GM18873 (cell line): ENCODE measurements around the gene SERTAD2.

Experiments used
- ATAC-seq: cut with Tn5 transposase; IDR thresholded peaks from one replicate; pipeline ENCODE4 v1.9.1; 2021; ENCODE audit warnings: mild to moderate bottlenecking, moderate library complexity, moderate number of reproducible peaks; ENCODE audit not compliant: unreplicated experiment, low FRiP score

SERTAD2 gene, protein sequence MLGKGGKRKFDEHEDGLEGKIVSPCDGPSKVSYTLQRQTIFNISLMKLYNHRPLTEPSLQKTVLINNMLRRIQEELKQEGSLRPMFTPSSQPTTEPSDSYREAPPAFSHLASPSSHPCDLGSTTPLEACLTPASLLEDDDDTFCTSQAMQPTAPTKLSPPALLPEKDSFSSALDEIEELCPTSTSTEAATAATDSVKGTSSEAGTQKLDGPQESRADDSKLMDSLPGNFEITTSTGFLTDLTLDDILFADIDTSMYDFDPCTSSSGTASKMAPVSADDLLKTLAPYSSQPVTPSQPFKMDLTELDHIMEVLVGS

DNA sequence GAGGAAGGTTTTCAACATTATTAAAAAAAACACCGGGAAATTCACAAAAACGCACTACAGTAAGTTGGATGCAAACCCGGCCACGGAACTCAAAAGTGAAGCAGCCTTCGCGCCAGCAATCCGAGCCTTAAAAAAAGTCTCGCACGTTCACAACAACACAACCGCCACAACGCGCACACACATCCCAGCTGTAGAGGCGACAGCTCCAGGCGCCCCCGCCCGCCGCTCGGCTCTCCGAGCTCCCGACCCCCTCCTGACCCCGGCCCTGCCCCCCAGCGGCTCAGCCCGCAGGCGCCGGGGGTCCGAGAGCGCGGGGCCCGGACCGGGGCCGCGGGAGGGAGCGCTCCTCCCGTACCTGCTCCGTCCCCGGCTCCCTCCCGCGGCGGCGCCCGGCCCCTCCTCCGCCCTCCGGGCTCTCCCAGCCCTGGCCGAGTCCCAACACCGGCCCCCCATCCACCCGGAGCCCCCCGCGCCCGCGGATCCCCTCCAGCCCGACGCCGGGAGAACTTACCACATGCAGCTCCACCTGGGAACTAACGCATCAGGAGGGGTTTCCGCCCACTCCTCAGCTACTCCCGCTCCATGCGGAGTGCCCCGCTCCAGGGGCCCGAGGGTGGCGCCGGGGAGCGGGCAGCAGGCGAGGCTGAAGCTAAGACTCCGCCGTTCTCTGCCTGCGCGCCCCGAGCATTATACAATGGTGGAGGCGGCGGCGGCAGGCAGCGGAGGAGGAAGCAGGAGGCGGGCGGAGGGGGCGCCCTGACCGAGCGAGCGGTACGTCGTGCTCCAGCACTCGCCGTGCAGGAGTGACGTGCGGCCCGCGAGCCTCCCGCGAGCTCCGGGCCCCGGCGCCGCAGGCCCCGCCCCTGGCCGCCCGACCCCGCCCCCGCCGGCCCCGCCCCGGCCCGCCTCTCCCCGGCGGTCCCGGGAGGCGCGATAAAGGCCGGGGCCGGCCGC is at the start of gene SERTAD2:
TSS of gene SERTAD2 (minus strand) at position 805 of the 954 bp plus-strand sequence. CDS start 17,042 bp downstream, outside the sequence.
- ATAC-seq: peak; percentile 46

DNA sequence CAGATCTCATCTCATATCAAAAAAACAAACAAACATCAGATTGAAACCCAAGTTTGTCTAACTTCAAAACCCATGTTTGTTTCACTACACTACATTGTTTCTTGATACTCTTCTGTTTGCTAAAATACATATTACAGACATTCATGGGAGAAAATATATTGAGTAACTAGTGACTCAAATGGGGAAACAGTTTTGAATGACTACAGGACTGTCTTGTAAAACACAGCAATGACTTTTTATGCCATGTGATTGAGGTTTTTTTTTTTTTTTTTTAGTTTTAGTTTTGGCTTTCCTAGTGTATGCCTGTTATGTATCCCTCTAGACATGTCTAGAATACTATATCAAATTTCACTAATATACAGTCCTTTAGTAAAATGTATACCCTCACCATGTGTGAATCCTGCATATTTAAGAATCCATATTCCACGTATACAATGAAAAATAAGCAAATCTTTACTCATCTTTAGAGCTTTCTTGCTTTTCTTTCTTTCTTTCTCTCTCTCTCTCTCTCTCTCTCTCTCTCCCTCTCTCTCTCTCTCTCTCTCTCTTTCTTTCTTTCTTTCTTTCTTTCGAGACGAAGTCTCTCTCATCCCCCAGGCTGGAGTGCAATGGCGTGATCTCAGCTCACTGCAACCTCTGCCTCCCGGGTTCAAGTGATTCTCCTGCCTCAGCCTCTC is 46.6 kb upstream of the SERTAD2 start:
- ATAC-seq: no peak

DNA sequence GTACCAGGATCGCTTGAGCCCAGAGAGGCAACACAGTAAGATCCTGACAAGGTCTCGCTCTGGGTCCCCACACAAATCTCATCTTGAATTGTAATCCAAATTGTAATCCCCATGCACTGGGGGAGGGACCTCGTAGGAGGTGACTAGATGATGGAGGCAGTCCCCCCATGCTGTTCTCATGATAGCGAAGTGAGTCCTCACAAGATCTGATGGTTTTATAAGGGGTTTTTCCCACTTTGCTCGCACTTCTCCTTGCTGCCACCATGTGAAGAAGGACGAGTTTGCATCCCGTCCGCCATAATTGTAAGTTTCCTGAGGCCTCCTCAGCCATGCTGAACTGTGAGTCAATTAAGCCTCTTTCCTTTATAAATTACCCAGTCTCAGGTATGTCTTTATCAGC is 46.0 kb upstream of the SERTAD2 start:
- no peak for ATAC-seq

DNA sequence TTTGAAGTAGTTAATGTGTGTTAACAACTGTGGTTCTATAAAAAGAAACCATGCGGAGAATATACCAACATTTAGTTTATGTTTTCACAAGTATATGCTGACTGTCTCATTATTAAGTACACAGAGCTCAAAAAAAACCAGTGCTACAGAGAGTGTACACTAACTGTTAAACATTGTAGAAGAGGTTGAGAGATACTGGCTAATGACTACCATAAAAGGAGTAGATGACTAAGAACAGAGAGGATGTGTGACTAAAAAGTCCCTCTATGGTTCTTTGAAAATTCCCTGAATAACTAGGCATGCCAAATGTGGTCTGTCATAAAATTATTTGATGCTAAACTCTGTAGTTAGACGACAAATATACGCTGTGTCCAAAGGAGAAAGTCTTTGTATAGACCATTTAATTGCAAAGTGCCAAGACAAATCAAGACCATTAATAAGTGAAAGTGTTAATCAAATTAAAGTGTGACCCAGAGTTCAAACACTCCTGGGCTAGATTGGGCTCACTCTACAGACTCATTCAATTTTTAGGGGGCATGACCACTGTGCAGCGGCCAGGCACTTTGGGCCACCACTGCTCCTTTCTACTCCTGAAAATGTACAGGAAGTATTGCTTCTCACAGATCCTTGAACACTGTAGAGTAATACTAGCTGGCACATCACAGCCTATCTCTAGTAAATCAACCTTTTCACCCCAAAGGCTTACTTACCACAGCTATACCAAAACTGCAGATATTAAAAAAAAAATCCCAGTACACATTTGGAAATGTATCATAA is 45.1 kb upstream of the SERTAD2 start:
- peak; percentile 83 for ATAC-seq

DNA sequence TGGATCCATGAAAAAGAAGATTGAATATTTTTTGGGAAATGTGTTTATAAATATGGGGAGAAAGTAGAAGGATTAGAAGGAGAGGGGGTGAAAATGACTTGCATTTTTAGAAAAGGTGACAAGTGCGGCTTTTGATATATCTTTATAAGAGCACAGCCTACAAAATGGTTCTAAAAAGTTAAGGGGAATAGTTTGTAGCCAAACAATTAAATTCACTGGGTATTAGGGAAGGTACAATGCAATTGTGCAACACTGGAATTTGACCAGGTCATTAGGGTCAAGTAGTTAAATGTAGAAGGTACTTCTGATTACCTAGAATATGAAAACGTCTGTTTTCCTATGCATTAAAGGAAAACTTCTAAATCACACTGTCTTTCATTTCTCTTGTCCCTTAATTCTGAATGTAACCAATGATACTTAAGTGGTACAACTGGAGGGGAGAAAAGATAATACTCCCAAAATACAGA is 44.5 kb upstream of the SERTAD2 start:
- ATAC-seq: no peak

DNA sequence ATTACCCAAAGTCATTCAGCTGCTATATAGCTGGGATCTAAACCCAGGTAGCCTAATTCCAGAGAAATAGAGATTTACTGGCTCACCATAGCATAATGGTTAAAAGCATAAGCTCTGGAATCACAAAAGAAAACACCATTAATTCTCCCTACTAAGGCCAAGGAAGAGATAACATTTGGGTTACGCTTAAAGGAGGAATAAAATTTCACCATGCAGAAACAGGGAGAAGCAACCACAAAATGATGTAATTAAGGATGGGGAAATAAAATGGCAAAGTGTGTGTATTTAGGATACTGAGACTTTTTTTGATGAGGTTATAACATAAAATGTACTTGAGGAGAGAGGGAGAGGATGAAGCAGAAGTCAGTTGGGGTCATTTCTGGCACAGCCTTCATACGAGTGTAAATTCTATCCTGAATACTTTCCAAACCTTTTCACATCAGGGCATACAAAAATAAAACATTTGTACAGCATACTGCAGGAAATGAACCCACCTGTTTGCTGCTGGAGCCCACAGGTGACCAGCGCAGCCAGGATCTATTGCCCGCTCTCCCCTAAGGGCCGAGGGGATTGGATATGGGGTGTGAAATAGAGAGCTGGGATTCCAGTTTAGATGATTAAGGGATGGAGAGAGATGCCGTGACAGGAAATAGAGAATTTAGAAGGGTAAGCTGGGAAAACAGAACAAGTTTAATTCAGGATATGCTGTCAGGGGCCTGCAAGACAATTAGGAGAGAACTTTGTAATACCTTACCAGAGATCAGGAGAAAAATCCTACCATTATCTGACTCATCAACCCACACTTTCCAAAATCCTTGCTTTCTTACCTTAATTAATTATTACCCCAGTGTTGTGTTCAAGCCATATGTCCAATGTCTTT is 43.8 kb upstream of the SERTAD2 start:
- ATAC-seq: no peak

DNA sequence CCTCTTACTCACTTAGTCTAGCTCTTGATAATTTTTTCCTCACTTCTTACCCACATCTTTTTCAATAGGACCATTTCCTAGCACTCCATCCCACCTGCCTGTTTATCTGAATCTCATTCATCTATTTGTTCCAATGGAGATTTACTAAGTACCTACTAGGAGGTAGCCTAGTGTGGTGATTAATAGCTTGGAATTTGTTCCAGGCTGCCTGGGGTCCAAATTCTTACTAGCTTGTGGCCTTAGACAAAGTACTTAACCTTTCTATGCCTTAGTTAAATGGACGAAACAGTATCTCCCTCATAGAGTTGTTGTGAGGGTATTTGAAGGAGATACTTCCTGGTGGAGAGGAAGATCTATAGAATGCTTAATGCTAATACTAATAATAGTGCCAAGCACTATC is 42.9 kb upstream of the SERTAD2 start:
- ATAC-seq: no peak

DNA sequence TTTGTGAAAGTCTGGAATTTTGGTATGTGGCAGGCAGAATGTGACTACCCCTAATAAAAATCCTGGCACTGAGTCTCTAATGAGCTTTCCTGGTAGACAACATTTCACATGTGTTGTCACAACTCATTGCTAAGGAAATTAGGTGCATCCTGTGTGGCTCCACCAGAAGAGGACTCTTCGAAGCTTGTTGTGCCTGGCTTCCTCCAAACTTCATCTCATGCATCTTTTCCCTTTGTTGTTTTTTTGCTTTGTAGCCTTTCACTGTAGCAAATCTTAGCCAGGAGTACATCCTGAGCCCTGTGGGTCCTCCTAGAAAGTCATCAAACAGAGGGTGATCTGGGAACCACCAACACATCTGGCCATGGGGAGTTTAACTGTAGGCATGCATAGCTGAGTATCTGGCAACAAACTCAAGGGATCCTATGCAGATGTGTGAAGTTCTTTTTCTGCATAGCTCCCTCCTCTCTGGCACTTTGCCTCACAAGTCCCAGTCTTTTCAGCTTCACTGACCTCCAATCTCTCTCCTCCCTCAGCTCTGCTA is 42.1 kb upstream of the SERTAD2 start:
- no peak for ATAC-seq

DNA sequence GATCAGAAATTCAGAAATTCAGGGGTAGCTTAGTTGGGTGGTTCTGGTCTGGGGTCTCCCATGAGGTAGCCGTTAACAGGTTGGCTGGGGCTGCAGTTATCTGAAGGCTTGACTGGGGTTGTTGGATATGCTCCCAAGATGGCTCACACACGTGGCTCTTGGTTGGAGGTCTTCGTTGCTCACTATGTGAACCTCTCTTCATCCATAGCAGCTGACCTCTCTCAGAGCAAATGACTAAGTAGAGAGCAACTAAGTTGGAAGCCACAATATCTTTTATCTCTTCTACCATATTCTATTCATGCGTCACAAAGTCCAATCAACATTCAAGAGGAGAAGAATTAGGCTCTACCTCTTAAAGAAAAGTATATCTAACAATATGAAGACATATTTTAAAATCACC is 38.7 kb upstream of the SERTAD2 start:
- no peak for ATAC-seq

DNA sequence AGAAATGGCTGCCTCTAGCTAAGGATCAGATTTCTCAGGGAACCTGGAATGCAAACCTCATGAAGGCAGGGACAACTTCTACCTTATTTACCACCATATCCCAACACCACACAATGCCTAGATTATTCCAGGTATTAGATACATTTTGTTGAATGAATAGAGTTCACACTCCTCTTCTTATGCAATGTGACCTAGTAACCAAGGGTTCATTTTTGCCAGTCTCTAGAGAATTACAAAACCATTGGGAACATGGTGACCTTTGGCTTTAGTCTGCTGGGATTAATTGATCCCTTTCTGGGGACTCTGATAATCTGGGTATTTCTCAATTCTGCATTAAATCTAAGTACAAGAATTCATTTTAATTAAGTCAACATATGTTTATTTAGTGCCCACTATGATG is 35.2 kb upstream of the SERTAD2 start:
- no peak for ATAC-seq

DNA sequence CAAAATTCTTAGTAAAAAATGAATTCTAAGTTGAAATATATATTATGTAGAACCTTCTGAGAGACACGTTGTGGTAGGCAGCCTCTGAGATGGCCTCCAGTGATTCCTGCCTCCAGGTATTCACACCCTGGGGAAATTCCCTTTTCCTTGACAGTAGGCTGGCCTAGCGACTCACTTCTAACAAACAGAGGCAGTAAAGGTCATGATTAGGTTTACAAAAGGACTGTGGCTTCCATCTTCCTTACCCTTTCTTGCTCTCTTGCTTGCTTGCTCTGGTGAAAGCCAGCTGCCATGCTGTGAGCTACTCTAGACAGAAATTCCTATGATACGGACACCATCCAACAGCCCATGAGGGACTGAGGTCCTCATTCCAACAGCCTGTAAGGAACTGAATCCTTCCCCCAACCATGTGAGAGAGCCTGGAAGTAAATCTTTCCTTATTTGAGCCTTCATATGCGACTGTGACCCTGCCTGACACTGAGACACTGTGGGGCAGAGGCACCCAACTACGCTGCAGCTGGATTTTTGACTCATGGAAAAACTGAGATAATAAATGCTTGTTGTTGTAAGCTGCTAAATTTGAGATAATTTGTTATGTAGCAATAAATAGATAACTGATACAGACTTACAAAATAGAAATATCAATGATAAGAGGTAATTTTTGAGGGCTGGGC is 32.7 kb upstream of the SERTAD2 start:
- ATAC-seq: no peak

DNA sequence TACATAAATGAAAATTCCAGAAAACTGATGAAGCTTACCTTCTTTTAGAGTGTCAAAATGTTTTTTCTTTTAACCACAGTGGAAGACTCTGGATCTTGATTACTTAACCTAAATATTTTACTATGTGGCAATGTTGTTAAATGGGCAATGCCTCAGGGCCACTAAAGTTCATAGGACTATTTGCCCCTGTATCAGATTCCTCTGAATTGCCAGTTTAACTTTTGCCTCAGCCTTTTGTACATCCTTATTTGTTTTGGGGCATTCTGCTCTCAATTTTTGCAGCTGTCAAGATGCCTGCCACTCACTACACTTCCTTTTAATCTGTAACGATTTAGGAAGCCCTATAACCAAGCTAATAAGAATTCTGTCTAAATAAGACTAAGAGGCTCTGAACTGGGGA is 31.7 kb upstream of the SERTAD2 start:
- ATAC-seq: no peak

DNA sequence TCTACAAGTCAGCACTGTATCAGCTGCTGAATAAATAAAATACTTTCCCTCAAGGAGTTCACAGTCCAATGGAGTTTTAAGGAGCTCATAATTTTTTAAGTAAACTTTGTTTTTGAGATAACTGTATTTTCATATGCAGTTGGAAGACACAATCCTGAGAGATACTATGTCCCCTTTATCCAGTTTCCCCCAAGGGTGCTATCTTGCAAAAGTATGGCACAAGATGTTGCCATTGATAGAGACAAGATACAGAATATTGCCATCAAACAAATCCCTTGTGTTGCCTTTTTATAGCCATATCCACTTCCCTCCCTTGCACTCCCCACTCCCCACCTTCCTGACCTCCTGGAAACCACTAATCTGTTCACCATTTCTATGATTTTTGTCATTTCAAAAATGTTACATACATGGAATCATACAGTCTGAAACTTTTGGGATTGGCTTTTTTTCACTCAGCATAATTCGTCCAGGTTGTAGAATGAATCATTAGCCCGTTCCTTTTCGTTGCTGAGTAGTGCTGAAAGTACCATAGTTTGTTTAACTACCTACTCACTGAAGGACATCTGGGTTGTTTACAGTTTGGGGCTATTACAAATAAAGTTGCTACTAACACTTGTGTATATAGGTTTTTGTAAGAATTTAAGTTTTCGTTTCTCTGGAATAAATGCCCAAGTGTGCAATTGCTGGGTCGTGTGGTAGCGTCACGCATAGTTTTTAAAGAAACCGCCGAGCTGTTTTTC is 30.2 kb upstream of the SERTAD2 start:
- no peak for ATAC-seq

DNA sequence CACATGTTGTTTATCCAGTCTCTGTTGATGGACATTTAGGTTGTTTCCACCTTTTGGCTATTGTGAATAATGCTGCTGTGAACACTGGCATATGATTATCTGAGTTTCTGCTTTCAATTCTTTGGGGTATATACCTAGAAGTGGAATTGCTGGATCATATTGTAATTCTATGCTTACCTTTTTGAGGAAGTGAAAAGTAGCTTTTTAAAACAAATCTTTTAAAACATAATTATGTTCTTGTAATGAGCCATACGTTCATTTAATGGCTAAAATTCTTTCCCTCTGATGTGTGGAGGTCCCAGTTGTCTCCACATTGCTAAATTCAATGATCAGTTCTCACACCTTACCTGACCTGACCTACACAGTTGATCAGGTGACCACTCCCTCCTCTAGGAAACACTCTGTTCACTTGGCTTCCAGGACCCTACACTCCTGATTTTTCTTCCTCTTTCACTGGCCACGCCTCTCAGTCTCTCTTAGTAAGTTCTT is 27.8 kb upstream of the SERTAD2 start:
- ATAC-seq: no peak

DNA sequence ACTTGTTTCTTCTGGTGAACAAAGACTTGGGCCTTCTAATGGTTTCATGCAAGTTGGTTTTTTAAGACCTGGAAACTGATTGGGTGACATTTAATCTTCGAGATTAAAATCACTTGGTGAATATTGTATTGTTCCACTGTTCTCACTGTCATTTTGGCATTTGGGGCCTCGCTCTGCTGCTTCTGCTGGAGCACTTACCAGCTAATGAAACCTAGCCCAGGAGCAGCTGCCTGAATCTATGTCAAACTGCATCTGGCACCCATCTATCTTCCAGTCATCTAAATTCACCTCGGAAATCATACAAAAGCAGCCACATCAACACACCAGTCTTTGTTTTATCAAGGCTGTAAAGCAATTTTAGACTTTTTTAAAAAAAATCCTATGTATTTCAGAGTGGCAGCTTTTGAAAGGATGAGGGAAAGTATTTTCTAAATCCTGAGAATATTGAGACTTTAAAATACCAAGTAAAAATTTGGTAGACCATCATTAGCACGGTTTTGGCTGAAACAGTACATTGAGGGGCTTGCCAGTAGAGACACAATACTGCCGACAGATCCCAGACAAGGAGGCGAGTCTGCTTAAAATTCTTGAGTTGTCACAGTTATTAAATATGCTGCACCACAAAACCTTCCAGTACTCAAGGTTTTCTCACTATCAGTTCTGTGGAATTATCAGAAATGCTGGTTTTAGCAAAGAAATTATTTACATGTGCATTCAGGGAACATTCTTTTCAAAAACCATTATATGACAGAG is 26.1 kb upstream of the SERTAD2 start:
- ATAC-seq: no peak

DNA sequence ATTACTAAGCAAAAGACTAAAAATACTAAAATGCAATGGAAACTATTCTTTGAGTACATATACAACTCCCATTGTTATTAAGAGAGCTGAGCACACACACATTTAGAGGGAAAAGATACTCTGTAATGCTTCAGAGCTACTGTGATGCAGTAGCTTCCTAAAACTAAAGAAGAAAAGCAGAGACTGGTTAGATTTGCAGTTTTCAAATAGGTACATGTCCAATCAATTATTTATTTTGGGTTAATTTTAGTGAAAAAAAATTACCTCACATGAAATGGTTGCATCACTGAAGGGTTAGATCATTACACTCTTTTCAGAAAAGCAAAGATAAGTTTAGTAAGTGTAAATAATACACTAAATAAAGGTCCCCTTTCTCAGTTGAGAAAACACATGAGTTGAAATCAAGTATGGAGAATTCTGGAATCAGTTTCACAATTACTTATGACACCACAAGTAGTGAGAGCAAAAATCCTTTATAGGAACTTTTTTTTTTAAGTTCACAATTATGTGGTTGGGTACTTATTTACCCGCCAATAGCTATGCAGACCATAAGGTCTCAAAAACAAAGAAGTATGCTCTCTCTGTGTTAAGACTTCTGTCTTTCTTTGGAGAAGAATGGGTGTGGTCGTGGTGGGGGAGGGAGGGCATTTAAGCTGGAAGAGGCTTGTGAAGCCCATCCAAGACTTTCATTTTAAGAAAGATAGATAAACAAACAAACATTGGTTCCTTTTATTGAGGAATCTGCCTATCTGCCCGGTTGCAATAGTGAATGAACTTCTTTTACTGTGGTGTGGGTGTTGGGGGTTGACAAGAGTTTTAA is 25.3 kb upstream of the SERTAD2 start:
- no peak for ATAC-seq
